Activated T-cell treated with anti-CD3 and anti-CD28 coated beads for 1 hour (primary cell): ENCODE measurements around the gene SLC45A2.

ENCODE experiments used
- DNase-seq: peaks from one replicate; pipeline ENCODE4 v3.0.0-alpha.2; 2020; ENCODE audit warnings: low read depth

The SLC45A2 gene

DNA sequence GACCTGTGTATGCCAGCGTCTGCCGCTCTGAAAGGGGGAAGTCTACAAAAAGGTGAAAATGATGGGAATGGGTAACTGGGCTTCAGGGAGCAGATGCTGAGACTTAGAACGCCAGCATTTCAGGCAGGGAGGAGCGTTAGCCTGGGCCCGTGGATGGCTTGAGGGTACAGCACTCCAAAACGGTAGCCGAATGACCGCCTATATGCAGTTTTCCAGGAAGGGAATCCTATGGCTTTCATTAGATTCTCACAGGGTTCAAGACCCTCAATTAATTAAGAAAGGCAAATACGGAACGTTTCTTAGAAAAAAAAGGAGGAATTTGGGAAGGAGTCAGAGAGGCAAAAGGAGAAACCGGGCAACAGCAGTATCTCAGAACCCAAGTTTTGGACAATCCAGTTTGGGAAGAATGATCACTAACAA, 22.7 kb upstream of the SLC45A2 start:
- no peak for DNase-seq

DNA sequence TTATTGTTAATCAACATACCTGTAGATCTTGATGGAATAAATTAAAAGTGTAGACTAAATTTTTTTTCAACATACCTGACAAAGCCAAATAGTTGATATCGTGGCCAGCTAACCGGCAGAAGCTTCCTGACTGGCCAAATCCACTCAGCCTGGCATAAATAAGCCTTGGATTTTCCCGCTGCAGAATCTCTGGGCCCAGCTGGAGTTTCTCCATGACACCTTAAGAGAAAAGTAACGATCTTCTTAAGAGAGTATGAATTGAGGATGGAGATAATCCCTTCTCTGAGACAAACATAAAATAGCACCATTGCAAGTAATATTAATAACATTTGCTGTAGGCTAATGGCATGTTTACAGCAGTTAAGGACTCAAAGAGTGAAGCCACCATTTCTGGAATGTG, 21.2 kb upstream of the SLC45A2 start:
- no peak for DNase-seq

DNA sequence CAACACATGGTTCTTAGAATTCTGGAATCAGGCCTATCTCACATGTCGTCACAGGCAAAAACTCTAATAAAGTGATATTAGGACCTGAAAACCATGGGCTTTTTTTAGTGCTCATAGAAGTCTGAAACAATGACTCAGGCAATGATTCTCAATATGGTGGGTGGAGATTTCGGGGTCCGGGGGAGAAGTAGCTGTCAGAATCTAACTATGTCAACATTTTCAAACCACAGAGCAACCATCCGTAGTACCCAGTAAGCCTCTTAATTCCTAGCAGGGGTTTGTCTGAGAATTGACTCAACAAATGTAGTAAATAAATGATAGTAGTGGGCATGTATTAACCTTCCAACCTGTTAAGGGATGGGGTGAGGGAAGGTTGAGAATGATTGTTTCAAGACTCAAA, 20.7 kb upstream of the SLC45A2 start:
- DNase-seq: no peak

DNA sequence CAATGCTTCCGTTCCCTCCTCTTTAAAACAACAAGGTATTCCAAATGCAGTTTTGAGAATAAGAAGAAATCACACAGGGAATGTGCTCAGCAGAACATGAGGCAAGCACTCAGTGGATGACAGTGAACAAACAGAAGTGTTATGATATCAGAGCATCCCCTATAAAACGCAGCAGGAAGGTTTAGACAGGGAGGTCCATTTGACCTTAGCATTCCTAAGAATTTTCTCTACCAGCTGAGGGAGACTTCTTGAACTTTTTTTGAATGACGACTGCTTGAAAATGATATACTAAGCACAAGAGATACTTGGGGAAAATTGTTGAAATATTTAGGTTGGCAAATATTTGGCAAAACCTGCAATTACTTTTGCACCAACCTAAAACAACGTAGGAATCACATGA, 19.4 kb upstream of the SLC45A2 start:
- DNase-seq: no peak

DNA sequence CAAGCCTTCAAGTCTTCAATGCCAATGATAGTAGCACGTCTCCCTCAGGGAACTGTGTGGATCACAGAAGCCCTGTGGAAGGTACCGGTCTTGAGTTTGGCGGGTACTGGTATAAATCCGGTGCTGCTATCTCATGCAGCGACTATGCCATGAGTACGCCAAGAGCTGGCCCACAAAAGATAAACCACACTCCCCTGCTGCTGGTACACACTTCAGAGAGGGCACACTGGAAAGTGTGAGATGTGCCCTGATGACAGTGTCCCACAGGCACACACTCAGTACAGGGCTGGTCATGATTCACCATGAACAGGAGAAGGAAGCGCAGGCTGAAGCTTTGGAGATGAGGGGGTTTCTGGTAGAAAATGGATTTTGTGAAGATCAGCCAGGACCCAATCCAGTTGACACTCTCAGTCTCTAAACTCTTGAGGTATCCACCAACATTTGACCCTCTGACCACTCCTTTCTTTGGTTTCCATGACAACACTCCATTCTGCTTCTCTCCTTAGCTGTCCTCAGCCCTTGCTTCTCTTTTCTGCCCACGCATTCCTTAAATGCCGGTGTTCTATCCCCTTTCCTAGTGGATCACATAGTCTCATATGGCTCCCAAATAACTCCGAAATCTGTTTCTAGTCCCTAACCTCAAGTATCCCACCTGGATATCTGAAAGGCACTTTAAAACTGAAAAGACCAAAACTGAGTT, 18.3 kb upstream of the SLC45A2 start:
- no peak for DNase-seq

DNA sequence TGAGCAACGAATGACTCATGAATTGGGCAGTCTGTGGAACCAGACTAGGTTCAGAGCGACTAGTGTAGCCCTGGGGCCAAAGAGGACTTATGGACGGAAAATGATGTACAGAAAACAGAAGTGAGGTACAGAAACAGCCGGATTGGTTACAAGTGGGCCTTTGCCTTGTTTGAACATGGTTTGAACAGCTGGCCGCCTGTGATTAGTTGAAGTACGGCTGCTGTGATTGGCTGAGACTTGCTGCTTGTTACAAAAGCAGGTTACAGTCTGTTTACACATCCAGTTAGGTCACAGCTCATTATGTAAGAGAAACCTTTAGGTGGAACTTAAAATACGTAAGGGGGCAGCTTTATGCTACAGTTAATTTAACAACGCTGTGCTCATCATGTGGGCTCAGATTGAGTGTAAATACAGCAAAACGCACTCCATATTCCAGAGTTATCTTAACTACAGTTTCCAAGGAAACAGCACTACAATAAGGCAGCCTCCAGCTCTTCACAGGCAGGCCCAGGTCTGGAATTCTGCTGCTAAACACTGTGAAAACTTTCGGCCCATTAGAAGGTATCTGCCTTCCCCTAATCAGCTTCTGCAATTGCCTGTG, 16.8 kb upstream of the SLC45A2 start:
- no peak for DNase-seq

DNA sequence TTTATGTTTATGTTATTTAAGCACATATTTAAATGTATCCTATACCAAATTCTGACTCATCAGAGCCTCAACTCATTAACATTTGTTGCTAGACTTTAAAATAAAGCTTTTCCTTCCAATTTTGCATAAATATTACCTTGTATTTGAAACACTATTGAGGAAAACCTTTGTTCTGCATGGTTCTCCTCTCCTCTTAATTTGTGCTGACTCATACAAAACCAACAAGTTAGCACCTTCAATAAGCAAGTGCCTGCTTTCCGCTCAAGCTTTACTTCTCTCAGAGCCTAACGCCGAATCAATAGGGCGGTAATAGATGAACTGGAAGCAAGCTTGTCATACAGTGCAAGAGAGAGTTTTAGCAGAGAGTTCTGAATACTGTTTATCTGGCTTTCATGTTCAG, 15.5 kb upstream of the SLC45A2 start:
- no peak for DNase-seq

DNA sequence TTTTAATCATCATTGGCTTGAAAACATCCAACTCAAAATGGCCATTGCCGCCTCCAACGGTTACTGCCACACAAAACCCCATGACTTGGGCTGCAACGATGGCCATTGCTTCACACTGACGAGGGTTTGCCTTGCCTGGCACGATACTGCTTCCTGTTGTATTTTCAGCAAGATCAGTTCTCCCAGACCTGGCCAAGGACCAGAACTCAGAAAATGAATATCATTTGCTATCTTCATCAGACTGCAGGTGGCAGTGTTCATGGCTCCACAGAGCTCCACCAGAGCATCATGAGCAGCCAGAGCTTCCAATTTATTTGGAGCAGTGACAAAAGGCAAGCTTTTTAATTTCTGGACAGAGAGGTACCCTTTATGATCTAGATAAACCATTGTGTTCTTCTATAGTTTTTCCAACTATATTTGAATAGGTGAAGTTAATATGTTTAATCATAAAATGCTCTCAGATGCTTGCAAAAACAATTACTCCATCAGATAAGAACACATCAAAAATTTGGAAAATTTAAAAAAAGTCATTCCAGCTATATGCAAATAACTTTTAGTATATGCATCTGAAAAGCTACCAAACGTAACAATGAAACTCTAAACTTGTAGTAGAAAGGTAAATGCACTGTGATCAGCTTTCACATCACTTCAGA, 13.0 kb upstream of the SLC45A2 start:
- no peak for DNase-seq

DNA sequence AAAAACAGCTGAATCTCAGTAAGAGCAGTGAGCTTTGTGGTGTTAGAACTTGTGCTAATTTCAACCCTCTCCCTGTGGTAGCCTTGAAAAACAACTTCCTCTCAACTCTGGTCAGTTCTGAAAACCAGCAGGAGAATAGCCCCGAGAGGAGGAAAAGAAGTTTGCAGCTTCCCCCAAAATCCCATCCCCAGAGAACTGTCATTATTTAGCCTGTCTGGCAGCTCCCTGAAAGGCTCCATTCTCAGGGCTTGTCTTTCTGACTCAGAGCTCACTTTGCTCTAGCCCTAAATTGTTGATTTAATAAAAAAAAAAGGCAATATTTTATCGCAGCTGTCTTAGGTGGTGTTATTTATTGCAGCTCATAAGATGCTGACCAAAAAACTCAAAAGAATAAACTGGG, 11.4 kb upstream of the SLC45A2 start:
- no peak for DNase-seq

DNA sequence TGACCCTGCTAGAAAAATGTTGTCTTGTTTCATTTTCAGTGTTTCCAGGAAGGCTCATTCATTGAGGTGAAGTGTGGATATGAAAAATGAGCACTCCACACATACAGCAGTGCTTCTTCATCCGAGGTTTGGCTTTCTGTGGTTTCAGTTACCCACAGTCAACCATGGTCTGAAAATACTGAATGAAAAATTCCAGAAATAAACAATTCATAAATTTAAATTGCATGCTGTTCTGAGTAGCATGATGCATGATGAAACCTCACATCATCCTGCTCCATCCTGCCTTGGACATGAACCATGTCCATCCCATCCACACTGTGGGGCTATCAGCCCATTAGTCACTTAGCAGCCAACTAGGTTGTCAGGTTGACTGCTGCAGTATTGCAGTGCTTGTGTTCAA, 10.4 kb upstream of the SLC45A2 start:
- DNase-seq: no peak

DNA sequence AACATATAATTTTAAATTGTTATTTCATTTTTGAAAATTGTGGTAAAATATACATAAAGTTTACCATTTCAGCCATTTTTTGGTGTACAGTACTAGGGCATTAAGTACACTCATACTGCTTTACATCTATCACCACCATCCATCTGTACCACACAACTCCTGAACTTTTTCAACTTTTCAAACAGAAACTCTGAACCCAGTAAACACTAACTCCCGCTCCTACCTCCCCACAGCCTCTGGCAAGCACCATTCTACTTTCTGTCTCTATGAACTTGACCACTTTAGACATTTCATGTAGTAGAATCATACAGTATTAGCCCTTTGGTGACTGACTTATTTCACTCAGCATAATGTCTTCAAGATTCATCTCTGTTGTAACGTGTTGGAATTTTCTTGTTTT, 8.4 kb upstream of the SLC45A2 start:
- DNase-seq: no peak

DNA sequence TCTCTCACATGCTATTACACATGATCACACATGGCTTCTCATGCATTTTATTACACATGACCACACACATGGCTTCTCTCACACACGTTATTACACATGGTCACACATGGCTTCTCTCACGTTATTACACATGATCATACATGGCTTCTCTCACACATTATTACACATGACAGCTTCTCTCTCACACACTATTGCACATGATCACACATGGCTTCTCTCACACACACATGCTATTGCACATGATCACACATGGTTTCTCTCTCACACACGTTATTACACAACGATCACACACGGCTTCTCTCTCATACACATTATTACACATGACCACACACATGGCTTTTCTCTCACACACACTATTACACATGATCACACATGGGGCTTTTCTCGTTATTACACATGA, 954 bp upstream of the SLC45A2 start:
- no peak for DNase-seq

DNA sequence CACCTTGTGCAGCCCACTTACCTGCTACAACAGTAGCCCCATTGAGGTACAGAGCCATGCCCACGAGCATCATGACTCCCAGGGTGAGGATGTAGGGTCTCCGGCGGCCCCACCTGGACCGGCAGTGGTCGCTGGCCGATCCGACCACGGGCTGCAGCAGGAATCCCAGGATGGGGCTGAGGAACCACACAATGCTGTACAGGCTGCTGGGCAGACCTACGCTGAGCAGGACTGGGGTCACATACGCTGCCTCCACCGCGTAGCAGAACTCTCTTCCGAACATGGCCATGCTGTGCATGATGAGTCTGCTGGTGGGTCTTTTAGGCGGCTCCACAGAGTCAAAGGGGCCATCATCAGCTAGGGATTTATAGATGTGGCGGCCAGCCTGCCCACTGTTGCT, 315 bp downstream of the SLC45A2 start:
- DNase-seq: no peak

DNA sequence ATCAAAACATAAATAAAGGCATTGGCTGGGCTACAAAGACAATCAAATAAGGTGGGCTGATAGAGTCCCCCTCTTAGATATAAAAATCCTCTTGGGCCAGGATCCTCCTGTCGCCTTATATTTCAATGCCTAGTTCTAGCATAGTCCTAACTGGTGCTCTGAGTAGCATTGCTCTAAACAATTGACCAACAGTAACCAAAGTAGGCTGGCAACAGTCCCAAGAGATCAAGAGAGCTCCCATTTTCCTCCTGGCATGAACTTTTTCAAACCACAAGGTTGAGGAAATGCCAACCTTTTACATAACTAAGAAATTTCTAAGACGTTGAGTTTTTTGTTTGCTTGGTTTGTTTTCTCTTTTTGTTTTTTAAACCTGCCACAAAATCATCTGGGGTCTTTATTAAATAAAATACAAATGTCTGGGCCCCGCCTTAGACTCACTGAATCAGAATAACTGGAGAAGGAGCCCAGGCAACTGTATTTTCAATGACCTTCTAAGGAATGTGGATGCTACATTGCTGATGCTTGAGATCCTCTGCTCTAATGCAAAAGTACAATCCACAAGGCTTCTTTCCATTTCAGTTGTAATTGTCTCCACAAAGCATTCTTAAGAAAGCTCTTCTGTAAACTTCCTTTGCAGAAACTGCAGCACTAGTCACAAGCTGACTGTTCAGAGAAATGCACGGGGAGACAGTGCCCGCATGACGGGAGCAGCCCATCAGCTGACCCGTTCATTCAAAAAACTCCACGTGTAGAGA, 2.9 kb downstream of the SLC45A2 start:
- no peak for DNase-seq

DNA sequence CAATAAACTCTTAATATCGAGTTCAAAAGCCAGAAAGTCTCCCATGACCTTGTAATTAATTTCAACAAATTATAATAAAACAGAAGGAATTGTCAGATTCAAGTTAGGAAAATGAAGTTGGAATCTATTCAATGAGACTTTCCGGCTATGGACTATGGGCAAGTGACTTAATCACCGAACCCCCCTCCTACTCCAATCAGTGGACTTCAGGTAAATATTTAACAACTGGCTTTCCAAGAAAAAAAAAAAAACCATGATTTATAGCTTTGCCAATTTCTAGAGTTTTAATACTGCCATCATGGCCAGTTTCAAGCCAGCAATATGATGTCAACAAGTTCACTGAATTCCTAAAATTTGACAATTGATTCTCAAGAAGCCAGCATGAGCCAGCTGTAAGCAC, 4.5 kb downstream of the SLC45A2 start:
- no peak for DNase-seq

DNA sequence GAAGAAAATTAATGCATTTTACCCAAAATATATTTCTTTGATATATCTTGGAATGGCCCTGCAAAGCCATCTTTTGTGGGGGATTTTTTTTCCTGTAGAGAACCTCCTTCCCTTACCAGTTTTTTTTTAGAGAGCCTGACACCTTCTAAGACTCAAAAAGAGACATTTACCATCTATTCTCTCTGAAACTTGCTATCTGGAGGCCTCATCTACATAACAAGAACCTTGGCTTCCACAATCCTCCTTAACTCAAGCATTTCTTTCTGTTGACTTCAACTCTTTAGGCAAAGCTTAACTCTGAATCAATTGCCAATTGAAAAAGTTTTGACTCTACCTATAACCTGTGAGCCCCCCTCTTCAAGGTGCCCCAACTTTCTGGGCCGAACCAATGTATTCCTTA, 6.2 kb downstream of the SLC45A2 start:
- DNase-seq: no peak

DNA sequence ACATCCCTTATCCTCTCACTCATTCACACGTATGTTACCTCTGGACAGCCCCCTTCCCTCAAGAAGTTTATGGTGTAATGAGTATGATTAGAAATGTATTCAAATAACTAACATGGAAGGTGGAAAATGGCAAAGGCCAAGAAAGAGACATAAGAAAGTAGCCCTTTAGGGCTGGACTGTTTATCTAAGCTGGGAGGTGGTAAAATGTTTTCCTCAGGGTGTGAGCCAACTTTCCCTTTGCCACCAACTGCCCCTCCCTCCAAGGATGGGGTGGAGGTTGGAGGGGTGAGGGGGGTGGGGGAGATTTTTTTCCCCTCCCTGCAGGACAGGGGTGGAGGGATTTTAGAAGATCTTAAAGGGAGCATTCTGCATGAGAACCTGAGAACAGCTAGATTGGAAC, 8.2 kb downstream of the SLC45A2 start:
- no peak for DNase-seq

DNA sequence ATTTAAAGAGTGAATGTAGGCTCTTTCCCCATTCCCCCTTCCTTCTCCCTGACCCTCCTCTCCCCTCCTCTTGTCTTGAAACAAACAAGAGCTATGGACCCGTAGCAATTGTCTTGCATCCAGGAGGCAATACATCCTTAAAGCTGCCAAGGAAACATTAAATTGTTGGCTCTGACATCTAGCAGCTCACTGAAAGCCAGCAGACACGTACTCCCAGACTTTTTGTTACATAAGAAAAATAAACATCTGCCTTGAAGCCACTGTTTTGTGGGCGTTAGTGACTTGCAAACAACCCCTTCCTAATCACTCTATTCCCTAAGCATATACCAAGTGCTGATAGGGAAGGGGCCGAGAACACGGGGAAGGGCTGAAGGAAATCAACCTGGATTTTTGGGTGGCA, 8.6 kb downstream of the SLC45A2 start:
- DNase-seq: no peak

DNA sequence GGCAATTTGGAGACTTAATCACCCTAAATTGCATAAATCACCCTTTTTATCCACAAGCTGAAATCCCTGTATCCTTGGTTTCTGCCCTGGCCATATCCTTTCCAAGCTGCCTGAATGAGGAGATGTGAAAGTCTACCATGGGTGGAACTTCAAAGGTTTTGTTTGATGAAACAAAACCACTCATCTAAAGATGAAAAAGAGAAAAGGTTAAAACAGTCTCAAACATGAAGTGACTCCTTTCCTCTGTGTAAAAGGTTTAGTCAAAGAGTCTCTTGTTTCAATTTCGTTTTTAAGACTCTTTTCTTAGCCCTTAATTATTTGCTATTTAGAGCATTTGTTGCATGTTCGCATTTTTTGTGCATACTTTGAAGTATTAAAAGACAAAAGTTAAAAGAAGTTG, 11.2 kb downstream of the SLC45A2 start:
- DNase-seq: no peak

DNA sequence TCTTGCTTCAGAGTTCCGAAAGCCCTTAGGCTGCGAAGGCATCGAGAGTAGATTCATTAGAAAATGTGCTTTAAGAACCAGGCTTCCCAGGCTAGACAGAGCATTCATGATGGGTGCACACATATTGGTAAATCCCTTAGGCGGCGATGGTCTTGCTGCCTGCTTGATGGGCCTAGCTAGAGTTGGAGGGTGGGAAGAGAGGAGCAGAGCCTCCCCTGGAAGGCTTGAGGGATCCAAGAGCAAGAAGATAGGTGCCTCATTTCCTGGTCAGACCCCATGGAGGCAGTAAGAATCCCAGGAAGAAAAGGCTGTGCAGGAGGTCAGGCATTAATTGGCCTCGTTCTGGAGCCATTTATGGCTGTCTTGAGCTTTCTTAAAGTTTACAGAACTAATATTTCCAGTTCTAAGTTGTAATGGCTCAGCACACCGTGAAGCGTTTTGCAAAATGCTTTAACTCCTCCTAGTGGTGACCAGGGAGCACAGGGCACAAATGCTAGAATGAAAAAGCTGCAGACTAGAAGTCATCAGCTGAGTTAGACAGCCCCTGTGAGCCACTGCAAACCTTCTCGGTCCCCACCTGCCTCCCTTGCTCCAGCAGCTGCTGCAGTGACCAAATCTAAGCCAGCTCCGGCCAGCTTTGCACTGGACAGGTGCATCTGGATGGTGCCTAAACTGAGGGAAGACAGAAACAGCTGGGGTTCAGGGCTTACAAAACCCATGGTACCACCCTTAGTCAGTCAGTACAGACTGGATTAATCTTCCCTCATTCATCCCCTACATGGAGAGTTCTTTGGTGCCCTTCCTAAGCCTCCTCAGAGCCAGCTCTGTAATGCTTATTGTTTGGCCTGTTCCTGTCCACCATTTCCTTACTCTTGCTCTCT, 14.7 kb downstream of the SLC45A2 start:
- DNase-seq: no peak

DNA sequence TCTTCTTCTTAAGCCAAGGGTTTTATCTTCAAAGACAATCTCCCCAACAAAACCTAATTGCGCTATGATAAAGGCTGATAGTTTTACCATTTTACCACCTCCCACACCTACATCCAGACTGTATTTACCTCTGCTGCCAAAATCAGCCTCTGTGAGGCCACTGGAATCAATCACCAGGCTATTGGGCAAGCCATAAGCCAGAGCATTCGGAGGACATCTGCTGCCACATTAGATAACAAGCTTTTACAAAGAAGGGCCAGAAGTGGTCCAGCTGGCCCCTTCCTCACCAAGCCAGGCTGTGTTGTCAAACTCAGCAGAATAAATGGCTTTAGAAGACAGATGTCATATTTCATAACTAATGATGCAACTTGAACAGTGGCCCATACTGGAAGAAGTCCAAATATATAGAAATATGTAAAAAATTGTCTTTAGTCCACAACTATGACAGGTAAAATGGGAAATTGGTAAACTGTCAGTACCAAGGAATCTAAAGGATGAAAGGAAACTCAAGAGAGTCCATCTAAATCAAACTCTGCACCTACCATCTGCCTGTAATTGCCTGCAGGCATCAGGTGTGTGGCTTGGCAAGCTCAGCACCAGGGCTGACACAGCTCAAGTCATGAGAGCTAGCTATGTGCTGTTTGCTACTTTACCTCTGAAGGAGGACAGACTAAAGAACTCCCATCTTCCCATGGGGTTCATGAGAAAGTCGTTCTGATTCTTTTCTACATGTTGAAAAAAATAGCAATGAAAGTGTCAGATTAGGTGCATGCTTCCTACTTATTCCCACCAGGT, 16.1 kb downstream of the SLC45A2 start:
- no peak for DNase-seq
